ENCODE data around the gene GAS2. TPM values are rescaled to one million over a fixed set of nuclear protein-coding genes. Genes with fewer than 3 reads are reported as not detected.

The GAS2 gene
- total and polyA plus RNA-seq, 11 donors, result 2.7 to 23.0 (median 10.8) TPM

GRCh38 chr11:22809893-22810292 is 143.5 kb downstream of the GAS2 start:
- no peak for DNase-seq
- no peak for TF ChIP-seq POLR2A (IDR thresholded peaks at IDR 0.05)
- no peak for TF ChIP-seq CTCF (IDR thresholded peaks at IDR 0.05)
- Histone ChIP-seq H3K27me3 (no peaks in the 10 kb centered on the region), H3K4me1 (peaks cover 0 to 25% (median 17%) of the 10 kb centered on the region in 12 donors), H3K36me3 (peaks cover 0 to 16% (median 0%) of the 10 kb centered on the region in 9 donors), H3K4me3 (no peak overlapping the region), H3K27ac (no peak overlapping the region), H3K9me3 (peaks cover 0 to 3% (median 0%) of the 10 kb centered on the region in 12 donors)
- ATAC-seq, result no peak
- intact Hi-C loops (cut with DNase I), result loop anchor here in 2 of 10 donors (2.0 to 10.0 kb wide), 2 partner anchors 19 to 375 kb away; partner anchors contain the start of gene SVIP (in 1 of the 2)
- WGBS, 4 donors, result 78 to 95% (median 89%) methylated on average over 3 of the region's 3 CpGs

- H3K27ac ChIP-seq, result no peak overlapping the region
Measured at GRCh38 chr11:22822203-22822602, 155.8 kb downstream of the GAS2 start.

GRCh38 chr11:22828373-22828772 is 162.0 kb downstream of the GAS2 start:
- intact Hi-C loops (cut with DNase I), result loop anchor here in 3 of 10 donors (2.0 to 10.0 kb wide), 3 partner anchors 20 to 204 kb away; partner anchors contain the start of gene FANCF (in 2 of the 3)
- H3K27me3 ChIP-seq, result no peaks in the 10 kb centered on the region
- DNase-seq (no peak), ATAC-seq (no peak)
- WGBS, 4 donors, result 64 to 73% (median 69%) methylated on average over 6 of the region's 6 CpGs
- H3K36me3 ChIP-seq, result peaks cover 0 to 36% (median 23%) of the 10 kb centered on the region in 9 donors
- H3K4me1 ChIP-seq, result peaks cover 0 to 18% (median 8%) of the 10 kb centered on the region in 12 donors
- TF ChIP-seq CTCF (IDR thresholded peaks at IDR 0.05), result no peak
- no peak for TF ChIP-seq POLR2A (IDR thresholded peaks at IDR 0.05)
- no peak overlapping the region for H3K27ac ChIP-seq
- H3K4me3 ChIP-seq, result peak overlapping the region in 6 of 12 donors; percentile 73 to 96 (median 91)
- no peaks in the 10 kb centered on the region for H3K9me3 ChIP-seq

More at GRCh38 chr11:22822203-22822602, 155.8 kb downstream of the GAS2 start:
- DNase-seq (no peak), ATAC-seq (no peak)
- H3K27me3 ChIP-seq, result no peaks in the 10 kb centered on the region
- H3K9me3 ChIP-seq, result no peaks in the 10 kb centered on the region
- no peak overlapping the region for H3K4me3 ChIP-seq
- 93 to 96% (median 95%) methylated on average over 2 of the region's 2 CpGs for WGBS, 4 donors
- peaks cover 0 to 97% (median 58%) of the 10 kb centered on the region in 9 donors for H3K36me3 ChIP-seq
- TF ChIP-seq POLR2A (IDR thresholded peaks at IDR 0.05), result no peak
- no peak for TF ChIP-seq CTCF (IDR thresholded peaks at IDR 0.05)
- no peaks in the 10 kb centered on the region for H3K4me1 ChIP-seq
- intact Hi-C loops (cut with DNase I), result loop anchor here in 1 of 10 donors (10.0 kb wide), 1 partner anchor 197 kb away; the partner anchor contains the start of gene FANCF

- Histone ChIP-seq H3K27ac (peak within 1 kb of the TSS; percentile 51 to 92 (median 86)), H3K9me3 (no peaks in the 10 kb centered on the region), H3K27me3 (no peaks in the 10 kb centered on the region), H3K36me3 (peaks cover 0 to 28% (median 16%) of the 10 kb centered on the region in 9 donors), H3K4me1 (peaks cover 0 to 18% (median 8%) of the 10 kb centered on the region in 12 donors), H3K4me3 (peak within 1 kb of the TSS; percentile 73 to 96 (median 88))
- peak; percentile 95 to 97 (median 96) for DNase-seq
- intact Hi-C loops (cut with DNase I), result loop anchor here in 4 of 10 donors (1.0 to 10.0 kb wide), 4 partner anchors 21 to 205 kb away; partner anchors contain the start of gene FANCF (in 2 of the 4)
- peak; percentile 44 to 80 (median 67) for TF ChIP-seq CTCF (IDR thresholded peaks at IDR 0.05)
- TF ChIP-seq POLR2A (IDR thresholded peaks at IDR 0.05), result peak in 1 of 2 donors; percentile 66
- peak; percentile 95 to 100 (median 98) for ATAC-seq
- WGBS, 4 donors, result 1% methylated on average over 43 to 79 of the region's 79 CpGs
Measured at GRCh38 chr11:22829231-22830081, 163.0 kb downstream of the GAS2 start, which contains the start of gene SVIP. Gene SVIP, minus strand, starts transcription at chr11:22829801. Its CDS starts 53 bp downstream, at chr11:22829748.
